H1 (cell line): ENCODE results near the gene KIZ. TPM values are rescaled to one million over a fixed set of nuclear protein-coding genes. Genes with fewer than 3 reads are reported as not detected.

ENCODE experiments used
- CHD7 ChIP-seq: fragments of 300-600 bp; sonication (generic); IDR thresholded peaks from 2 replicates; pipeline ENCODE4 v1.7.1; 2012; ENCODE audit warnings: low read length, moderate library complexity, mild to moderate bottlenecking, inconsistent platforms; ENCODE audit not compliant: insufficient replicate concordance
- FOSL1 ChIP-seq: IDR thresholded peaks from 2 replicates; pipeline ENCODE4 v1.6.1; 2011; ENCODE audit warnings: mild to moderate bottlenecking, low read depth, low read length, moderate library complexity; ENCODE audit not compliant: insufficient read depth
- RXRA ChIP-seq: IDR thresholded peaks from 2 replicates; pipeline ENCODE4 v1.6.1; 2011; ENCODE audit warnings: low read depth, mild to moderate bottlenecking, low read length, moderate library complexity; ENCODE audit not compliant: insufficient read depth
- polyA plus RNA-seq, 7 experiments: library from polyadenylated mRNA; depleted of rRNA in 3 of 7; stranded (reverse) in 5 of 7; unstranded in 2 of 7; fragments of >200 nt in 5 of 7; fragments of 200-250 nt in 2 of 7; gene quantifications; 1 replicate in 5 of 7; 2 replicates in 1 of 7; 4 replicates in 1 of 7; pipeline versions ENCODE4 v1.2.1 to v1.2.3, GENCODE V29; 2011 to 2013; ENCODE audit warnings: missing spikeins in 2 of 7, mixed read lengths in 2 of 7
- total RNA-seq: library from RNA; stranded (reverse); fragmentation: NEBNext Ultra II Directional; extraction: Animal tissue kit (Norgen Biotek cat#: 25700); gene quantifications from 2 replicates; pipeline ENCODE4 v1.2.1, GENCODE V29; 2021

The KIZ gene
- total and polyA plus RNA-seq, 2 of the 8 experiments (the other 6 are each of a cell fraction or from before 2014, with no cell fraction given), result 13.0 to 51.7 TPM

GRCh38 chr20:21209668-21210067 is 83.8 kb downstream of the KIZ start (continued):
- TF ChIP-seq CHD7, result no peak
- TF ChIP-seq RXRA, result no peak
- TF ChIP-seq FOSL1, result no peak
